K562 (cell line): ENCODE results near the gene NUP35. TPM values are rescaled to one million over a fixed set of nuclear protein-coding genes. Genes with fewer than 3 reads are reported as not detected.
A peak's percentile ranks its signal among the peaks of the same experiment; 100 is the strongest.

Experiments used
- ATF1 ChIP-seq, 2 experiments: fragments of 450-650 bp in 1 of 2; IDR thresholded peaks; 2 replicates each; pipeline ENCODE4 v1.6.1; 2016; ENCODE audit warnings: missing compliant biosample characterization in 1 of 2, missing genetic modification characterization in 1 of 2
- CBX5 ChIP-seq: IDR thresholded peaks from 2 replicates; pipeline ENCODE4 v1.6.1; 2014; ENCODE audit warnings: low read depth, borderline replicate concordance
- CGGBP1 ChIP-seq: fragments of 250-450 bp; sonication (Bioruptor Pico); IDR thresholded peaks from 2 replicates; pipeline ENCODE4 v1.9.0; 2021; ENCODE audit warnings: mild to moderate bottlenecking
- CHD1 ChIP-seq: fragments of 200-600 bp; sonication (generic); IDR thresholded peaks from one replicate; pipeline ENCODE4 v1.6.1; 2012; ENCODE audit warnings: mild to moderate bottlenecking, moderate library complexity, low read length, inconsistent platforms
- CSDE1 ChIP-seq, 2 experiments: fragments of 450-650 bp; IDR thresholded peaks; 2 replicates each; pipeline ENCODE4 v1.6.1; 2016; ENCODE audit warnings: mild to moderate bottlenecking in 1 of 2
- ESRRA ChIP-seq: fragments of 450-650 bp; IDR thresholded peaks from 2 replicates; pipeline ENCODE4 v1.6.1; 2014; ENCODE audit warnings: low read depth, mild to moderate bottlenecking, moderate library complexity, borderline replicate concordance
- GABPB2 ChIP-seq: fragments of 250-450 bp; sonication (Bioruptor Pico); conservative IDR thresholded peaks from 2 replicates; pipeline ENCODE4 v1.5.1; 2021; ENCODE audit warnings: mild to moderate bottlenecking
- MEF2A ChIP-seq: IDR thresholded peaks from 2 replicates; pipeline ENCODE4 v1.6.1; 2011; ENCODE audit warnings: low read depth, mild to moderate bottlenecking, low read length, moderate library complexity; ENCODE audit not compliant: control insufficient read depth
- PHB2 ChIP-seq: fragments of 450-650 bp; IDR thresholded peaks from 2 replicates; pipeline ENCODE4 v1.6.1; 2017; ENCODE audit warnings: low read depth
- PTTG1 ChIP-seq: fragments of 450-650 bp; IDR thresholded peaks from 2 replicates; pipeline ENCODE4 v1.6.1; 2016; ENCODE audit warnings: low read depth, mild to moderate bottlenecking, missing genetic modification characterization, missing compliant biosample characterization
- RBFOX2 ChIP-seq: fragments of 200-400 bp; formaldehyde crosslinking; IDR thresholded peaks from 2 replicates; pipeline ENCODE4 v1.6.1; 2017; ENCODE audit warnings: low read depth, mild to moderate bottlenecking, low read length, moderate library complexity
- SMARCA4 ChIP-seq: fragments of 450-650 bp; IDR thresholded peaks from 2 replicates; pipeline ENCODE4 v1.6.1; 2016
- SMARCB1 ChIP-seq: IDR thresholded peaks from 2 replicates; pipeline ENCODE4 v1.6.1; 2011; ENCODE audit warnings: improper control_type of control experiment, low read depth; ENCODE audit not compliant: insufficient read length
- ZKSCAN1 ChIP-seq: fragments of 150-350 bp; IDR thresholded peaks from 2 replicates; pipeline ENCODE4 v1.6.1; 2016; ENCODE audit warnings: low read depth, low read length
- polyA plus RNA-seq, 8 experiments: library from polyadenylated mRNA; depleted of rRNA in 4 of 8; stranded (reverse) in 5 of 8; unstranded in 3 of 8; fragments of >200 nt; fragmentation: Nextera tagmentation in 2 of 8; fragmentation: Illumina TruSeq in 1 of 8; extraction: Ambion mirVana in 2 of 8; extraction: Trizol in 1 of 8; gene quantifications; 2 replicates each; pipeline versions ENCODE4 v1.2.1 to v1.2.3, GENCODE V29; 2011 to 2014; ENCODE audit warnings: inconsistent platforms in 1 of 8, missing spikeins in 1 of 8
- total RNA-seq, 7 experiments: library from RNA; depleted of rRNA in 6 of 7; stranded (reverse); fragments of >200 nt in 6 of 7; fragmentation: Illumina TruSeq in 2 of 7; extraction: Trizol in 2 of 7; gene quantifications; 2 replicates each; pipeline versions ENCODE4 v1.2.1 to v1.2.3, GENCODE V29; 2011 to 2021; ENCODE audit warnings: low replicate concordance in 1 of 7
- TF ChIP-seq, protein P1 (sequence below), 2 experiments: fragments of 450-650 bp in 1 of 2; sonication (generic) in 1 of 2; formaldehyde crosslinking in 1 of 2; IDR thresholded peaks; 2 replicates each; pipeline versions ENCODE4 v1.7.1 to v1.9.0; 2016 to 2022; ENCODE audit warnings: inconsistent platforms in 1 of 2, mild to moderate bottlenecking in 1 of 2, missing genetic modification reagents in 1 of 2
- TF ChIP-seq, protein P2 (sequence below): fragments of 250-450 bp; sonication (Bioruptor Pico); IDR thresholded peaks from 2 replicates; pipeline ENCODE4 v1.5.0; 2021; ENCODE audit warnings: mild to moderate bottlenecking, borderline replicate concordance

NUP35 gene
- total and polyA plus RNA-seq, 9 of the 15 experiments (the other 6 are each of a cell fraction or from before 2014, with no cell fraction given) = 24.5 to 78.2 (median 51.1) TPM

DNA sequence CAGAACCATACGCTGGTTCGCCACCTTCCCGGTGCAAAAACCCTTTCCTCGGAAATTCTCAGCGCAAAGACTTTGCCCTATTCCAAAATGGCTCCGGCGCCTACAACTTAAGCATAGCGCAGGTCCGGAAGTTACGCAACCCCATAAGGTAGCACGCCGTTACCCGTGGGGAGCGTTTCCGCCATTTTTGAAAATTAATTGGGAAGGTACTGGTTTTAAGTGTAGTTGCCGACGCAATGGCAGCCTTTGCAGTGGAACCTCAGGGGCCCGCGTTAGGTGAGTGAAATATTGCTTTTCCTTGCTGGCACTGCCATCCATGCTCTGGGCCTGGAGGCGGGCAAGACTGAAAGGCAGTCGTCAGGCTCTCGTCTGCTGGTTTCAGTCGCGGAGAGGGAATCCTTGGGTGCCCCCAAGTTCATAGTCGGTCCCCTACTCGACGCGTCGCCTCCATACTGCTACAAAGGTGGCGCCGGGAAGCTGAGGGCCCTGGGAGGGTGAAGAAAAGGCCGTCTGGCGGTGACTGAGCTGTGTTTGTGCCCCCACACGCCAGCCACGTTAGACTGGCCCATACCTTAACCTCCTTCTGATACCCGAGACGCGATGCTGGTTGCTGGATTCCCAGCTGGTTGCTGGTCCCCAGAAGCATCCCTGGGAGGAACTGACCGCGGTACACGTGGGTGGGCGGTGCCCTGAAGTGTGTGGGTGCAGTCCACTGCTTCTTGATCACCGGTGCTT is at the start of gene NUP35 (continued):
- peak; percentile 95 for TF ChIP-seq RBFOX2
- TF ChIP-seq PHB2 = no peak
- no peak for TF ChIP-seq CGGBP1 (CRISPR knock-in tag)
- TF ChIP-seq, protein P1, sequence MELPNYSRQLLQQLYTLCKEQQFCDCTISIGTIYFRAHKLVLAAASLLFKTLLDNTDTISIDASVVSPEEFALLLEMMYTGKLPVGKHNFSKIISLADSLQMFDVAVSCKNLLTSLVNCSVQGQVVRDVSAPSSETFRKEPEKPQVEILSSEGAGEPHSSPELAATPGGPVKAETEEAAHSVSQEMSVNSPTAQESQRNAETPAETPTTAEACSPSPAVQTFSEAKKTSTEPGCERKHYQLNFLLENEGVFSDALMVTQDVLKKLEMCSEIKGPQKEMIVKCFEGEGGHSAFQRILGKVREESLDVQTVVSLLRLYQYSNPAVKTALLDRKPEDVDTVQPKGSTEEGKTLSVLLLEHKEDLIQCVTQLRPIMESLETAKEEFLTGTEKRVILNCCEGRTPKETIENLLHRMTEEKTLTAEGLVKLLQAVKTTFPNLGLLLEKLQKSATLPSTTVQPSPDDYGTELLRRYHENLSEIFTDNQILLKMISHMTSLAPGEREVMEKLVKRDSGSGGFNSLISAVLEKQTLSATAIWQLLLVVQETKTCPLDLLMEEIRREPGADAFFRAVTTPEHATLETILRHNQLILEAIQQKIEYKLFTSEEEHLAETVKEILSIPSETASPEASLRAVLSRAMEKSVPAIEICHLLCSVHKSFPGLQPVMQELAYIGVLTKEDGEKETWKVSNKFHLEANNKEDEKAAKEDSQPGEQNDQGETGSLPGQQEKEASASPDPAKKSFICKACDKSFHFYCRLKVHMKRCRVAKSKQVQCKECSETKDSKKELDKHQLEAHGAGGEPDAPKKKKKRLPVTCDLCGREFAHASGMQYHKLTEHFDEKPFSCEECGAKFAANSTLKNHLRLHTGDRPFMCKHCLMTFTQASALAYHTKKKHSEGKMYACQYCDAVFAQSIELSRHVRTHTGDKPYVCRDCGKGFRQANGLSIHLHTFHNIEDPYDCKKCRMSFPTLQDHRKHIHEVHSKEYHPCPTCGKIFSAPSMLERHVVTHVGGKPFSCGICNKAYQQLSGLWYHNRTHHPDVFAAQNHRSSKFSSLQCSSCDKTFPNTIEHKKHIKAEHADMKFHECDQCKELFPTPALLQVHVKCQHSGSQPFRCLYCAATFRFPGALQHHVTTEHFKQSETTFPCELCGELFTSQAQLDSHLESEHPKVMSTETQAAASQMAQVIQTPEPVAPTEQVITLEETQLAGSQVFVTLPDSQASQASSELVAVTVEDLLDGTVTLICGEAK (IDR thresholded peaks at IDR 0.05) = peak; percentile 93
- TF ChIP-seq, protein P1 (CRISPR knock-in tag; IDR thresholded peaks at IDR 0.05) = 0 out of 2 replicates have a peak, but pooled peaks have one; percentile 44
- TF ChIP-seq ATF1 (CRISPR knock-in tag; IDR thresholded peaks at IDR 0.05) = no peak
- peak; percentile 95 for TF ChIP-seq ATF1 (tag; IDR thresholded peaks at IDR 0.05)
- no peak for TF ChIP-seq ZKSCAN1
- no peak for TF ChIP-seq GABPB2 (CRISPR knock-in tag)
- TF ChIP-seq CBX5 = no peak
- peak; percentile 9 for TF ChIP-seq CHD1
- peak in 1 of 2 experiments; percentile 16; a peak in 1 of 4 replicates for TF ChIP-seq CSDE1 (IDR thresholded peaks at IDR 0.05)
- no peak for TF ChIP-seq MEF2A
- TF ChIP-seq, protein P2, sequence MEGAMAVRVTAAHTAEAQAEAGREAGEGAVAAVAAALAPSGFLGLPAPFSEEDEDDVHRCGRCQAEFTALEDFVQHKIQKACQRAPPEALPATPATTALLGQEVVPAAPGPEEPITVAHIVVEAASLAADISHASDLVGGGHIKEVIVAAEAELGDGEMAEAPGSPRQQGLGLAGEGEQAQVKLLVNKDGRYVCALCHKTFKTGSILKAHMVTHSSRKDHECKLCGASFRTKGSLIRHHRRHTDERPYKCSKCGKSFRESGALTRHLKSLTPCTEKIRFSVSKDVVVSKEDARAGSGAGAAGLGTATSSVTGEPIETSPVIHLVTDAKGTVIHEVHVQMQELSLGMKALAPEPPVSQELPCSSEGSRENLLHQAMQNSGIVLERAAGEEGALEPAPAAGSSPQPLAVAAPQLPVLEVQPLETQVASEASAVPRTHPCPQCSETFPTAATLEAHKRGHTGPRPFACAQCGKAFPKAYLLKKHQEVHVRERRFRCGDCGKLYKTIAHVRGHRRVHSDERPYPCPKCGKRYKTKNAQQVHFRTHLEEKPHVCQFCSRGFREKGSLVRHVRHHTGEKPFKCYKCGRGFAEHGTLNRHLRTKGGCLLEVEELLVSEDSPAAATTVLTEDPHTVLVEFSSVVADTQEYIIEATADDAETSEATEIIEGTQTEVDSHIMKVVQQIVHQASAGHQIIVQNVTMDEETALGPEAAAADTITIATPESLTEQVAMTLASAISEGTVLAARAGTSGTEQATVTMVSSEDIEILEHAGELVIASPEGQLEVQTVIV (CRISPR knock-in tag) = no peak
- no peak for TF ChIP-seq SMARCB1
- no peak for TF ChIP-seq PTTG1 (tag)
- TF ChIP-seq SMARCA4 = no peak
- peak; percentile 56; the same call in 1 of the 2 replicates for TF ChIP-seq ESRRA
